Measurements from ENCODE around the gene APBA3.
A peak's percentile ranks its signal among the peaks of the same experiment; 100 is the strongest.

The APBA3 gene

GRCh38 chr19:3783660-3784584, 22.4 kb upstream of the APBA3 start:
- no peak for DNase-seq (ENCODE audit: low read depth in 2 of 2)
- TF ChIP-seq CTCF (IDR thresholded peaks at IDR 0.05; ENCODE audit: low read depth, low read length), result peak; percentile 27
- H3K4me3 ChIP-seq (replicated peaks in 1 of 2; ENCODE audit: low read depth in 2 of 2, low read length in 2 of 2), result no peak overlapping the region

GRCh38 chr19:3782903-3783302, 21.4 kb upstream of the APBA3 start:
- TF ChIP-seq CTCF (IDR thresholded peaks at IDR 0.05; ENCODE audit: low read depth, low read length), result no peak
- no peak overlapping the region for H3K4me3 ChIP-seq (replicated peaks in 1 of 2; ENCODE audit: low read depth in 2 of 2, low read length in 2 of 2)
- DNase-seq (ENCODE audit: low read depth in 2 of 2), result no peak

GRCh38 chr19:3782330-3782729, 20.8 kb upstream of the APBA3 start:
- TF ChIP-seq CTCF (IDR thresholded peaks at IDR 0.05; ENCODE audit: low read depth, low read length), result no peak
- no peak for DNase-seq (ENCODE audit: low read depth in 2 of 2)

GRCh38 chr19:3781603-3782002, 20.1 kb upstream of the APBA3 start:
- TF ChIP-seq CTCF (IDR thresholded peaks at IDR 0.05; ENCODE audit: low read depth, low read length), result no peak
- DNase-seq (ENCODE audit: low read depth in 2 of 2), result no peak
- no peak overlapping the region for H3K4me3 ChIP-seq (replicated peaks in 1 of 2; ENCODE audit: low read depth in 2 of 2, low read length in 2 of 2)

More at GRCh38 chr19:3782330-3782729, 20.8 kb upstream of the APBA3 start:
- no peak overlapping the region for H3K4me3 ChIP-seq (replicated peaks in 1 of 2; ENCODE audit: low read depth in 2 of 2, low read length in 2 of 2)

- no peak for TF ChIP-seq CTCF (IDR thresholded peaks at IDR 0.05; ENCODE audit: low read depth, low read length)
- H3K4me3 ChIP-seq (replicated peaks in 1 of 2; ENCODE audit: low read depth in 2 of 2, low read length in 2 of 2), result no peak overlapping the region
- no peak for DNase-seq (ENCODE audit: low read depth in 2 of 2)
Observed at GRCh38 chr19:3780786-3781304, 19.4 kb upstream of the APBA3 start.

GRCh38 chr19:3778899-3779723, 17.6 kb upstream of the APBA3 start:
- no peak for DNase-seq (ENCODE audit: low read depth in 2 of 2)
- TF ChIP-seq CTCF (IDR thresholded peaks at IDR 0.05; ENCODE audit: low read depth, low read length), result no peak
- H3K4me3 ChIP-seq (replicated peaks in 1 of 2; ENCODE audit: low read depth in 2 of 2, low read length in 2 of 2), result no peak overlapping the region
